Stimulated activated naive CD8-positive, alpha-beta T cell treated with anti-CD3 and anti-CD28 coated beads, Interleukin-15, amount 100 ng/mL, for 72 hours (primary cell): Measurements from ENCODE around the gene HLA-B.
A peak's percentile ranks its signal among the peaks of the same experiment; 100 is the strongest.
"Not testable (repeated sequence)": the region's sequence is repeated elsewhere in the genome, so short reads cannot be mapped to it uniquely, and the experiment has no call there.

Source experiments
- ATAC-seq: fragments of 150-1000 bp; cut with Tn5 transposase; 2 replicates; pipeline ENCODE4 v1.10.0; 2021; ENCODE audit warnings: mild to moderate bottlenecking, moderate library complexity
- DNase-seq, 2 donors: peaks; one replicate each; pipeline ENCODE4 v3.0.0; 2021 to 2022
- H3K27ac Mint-ChIP-seq, 2 donors: one replicate each; pipeline ENCODE4 v1.8.0; 2022; ENCODE audit warnings: mild to moderate bottlenecking in 2 of 2, mixed read lengths in 2 of 2, moderate library complexity in 2 of 2
- H3K27me3 Mint-ChIP-seq: one replicate; pipeline ENCODE4 v1.8.0; 2022; ENCODE audit warnings: mixed read lengths
- H3K4me1 Mint-ChIP-seq: one replicate; pipeline ENCODE4 v1.8.0; 2022; ENCODE audit warnings: mild to moderate bottlenecking, mixed read lengths
- H3K4me3 Mint-ChIP-seq, 2 donors: one replicate each; pipeline ENCODE4 v1.8.0; 2022; ENCODE audit warnings: mild to moderate bottlenecking in 2 of 2, mixed read lengths in 2 of 2, moderate library complexity in 1 of 2
- H3K9me3 Mint-ChIP-seq, 2 donors: one replicate each; pipeline ENCODE4 v1.8.0; 2022; ENCODE audit warnings: mixed read lengths in 2 of 2

Gene HLA-B

GRCh38 chr6:31356946-31357466 lies at the start of gene HLA-B:
Gene HLA-B, minus strand, starts transcription at chr6:31357179. Its CDS starts 21 bp downstream, at chr6:31357158.
- peak within 1 kb of the TSS; percentile 97 to 99 for H3K4me3 Mint-ChIP-seq
- no peaks in the 10 kb centered on the region for H3K27me3 Mint-ChIP-seq
- H3K27ac Mint-ChIP-seq = peak within 1 kb of the TSS; percentile 100
- peaks cover 12 to 16% of the 10 kb centered on the region in 2 donors for H3K9me3 Mint-ChIP-seq
- DNase-seq = peak; percentile 89 to 92
- peak; percentile 82 for ATAC-seq
- peaks cover 72% of the 10 kb centered on the region for H3K4me1 Mint-ChIP-seq

- H3K9me3 Mint-ChIP-seq = no peaks in the 10 kb centered on the region
- H3K4me1 Mint-ChIP-seq = peaks cover 89% of the 10 kb centered on the region
- H3K27me3 Mint-ChIP-seq = no peaks in the 10 kb centered on the region
- H3K27ac Mint-ChIP-seq = no peak overlapping the region
- H3K4me3 Mint-ChIP-seq = no peak overlapping the region
- ATAC-seq = no peak
- no peak for DNase-seq
Observed at GRCh38 chr6:31405996-31406395, 49.0 kb upstream of the HLA-B start.

- peak overlapping the region; percentile 80 to 94 for H3K27ac Mint-ChIP-seq
- not testable (repeated sequence) for H3K27me3 Mint-ChIP-seq
Observed at GRCh38 chr6:31404061-31404364, 47.0 kb upstream of the HLA-B start.

GRCh38 chr6:31403283-31404060 lies 46.5 kb upstream of the HLA-B start, which contains the start of gene MICA:
Gene MICA, plus strand, starts transcription at chr6:31403595. Its CDS starts 38 bp downstream, at chr6:31403633.
- no peaks in the 10 kb centered on the region for H3K27me3 Mint-ChIP-seq
- ATAC-seq = peak; percentile 73
- peaks cover 80% of the 10 kb centered on the region for H3K4me1 Mint-ChIP-seq
- no peaks in the 10 kb centered on the region for H3K9me3 Mint-ChIP-seq
- H3K4me3 Mint-ChIP-seq = peak within 1 kb of the TSS; percentile 84 to 86
- peak; percentile 53 to 64 for DNase-seq
- peak within 1 kb of the TSS; percentile 80 to 94 for H3K27ac Mint-ChIP-seq

More at GRCh38 chr6:31404061-31404364, 47.0 kb upstream of the HLA-B start:
- not testable (repeated sequence) for ATAC-seq, H3K9me3 Mint-ChIP-seq, DNase-seq
- Mint-ChIP-seq H3K4me1 (peaks cover 79% of the 10 kb centered on the region), H3K4me3 (peak overlapping the region; percentile 84 to 86)

- H3K27ac Mint-ChIP-seq = peak overlapping the region; percentile 1 to 4
- peaks cover 73% of the 10 kb centered on the region for H3K4me1 Mint-ChIP-seq
- no peaks in the 10 kb centered on the region for H3K27me3 Mint-ChIP-seq
- no peaks in the 10 kb centered on the region for H3K9me3 Mint-ChIP-seq
- DNase-seq (peak; percentile 29 to 38), ATAC-seq (peak; percentile 45)
- H3K4me3 Mint-ChIP-seq = peak overlapping the region; percentile 84 to 86
Observed at GRCh38 chr6:31402324-31403282, 45.6 kb upstream of the HLA-B start.

- no peak for ATAC-seq
- DNase-seq = no peak
- no peaks in the 10 kb centered on the region for H3K9me3 Mint-ChIP-seq
- H3K27ac Mint-ChIP-seq = peak overlapping the region in 1 of 2 donors; percentile 80
- no peaks in the 10 kb centered on the region for H3K27me3 Mint-ChIP-seq
- H3K4me1 Mint-ChIP-seq = peaks cover 70% of the 10 kb centered on the region
- H3K4me3 Mint-ChIP-seq = peak overlapping the region; percentile 84 to 86
Observed at GRCh38 chr6:31401403-31401802, 44.4 kb upstream of the HLA-B start.

- DNase-seq (peak; percentile 65 to 70), ATAC-seq (peak; percentile 62)
- Mint-ChIP-seq H3K27me3 (no peaks in the 10 kb centered on the region), H3K4me1 (peaks cover 69% of the 10 kb centered on the region), H3K9me3 (no peaks in the 10 kb centered on the region), H3K27ac (peak overlapping the region; percentile 81 to 98), H3K4me3 (peak overlapping the region; percentile 84 to 86)
Observed at GRCh38 chr6:31400467-31401289, 43.7 kb upstream of the HLA-B start.

GRCh38 chr6:31399589-31400466 lies 42.8 kb upstream of the HLA-B start:
- Mint-ChIP-seq H3K27me3 (no peaks in the 10 kb centered on the region), H3K4me3 (peak overlapping the region; percentile 84 to 86), H3K4me1 (peaks cover 69% of the 10 kb centered on the region), H3K27ac (peak overlapping the region; percentile 81 to 98), H3K9me3 (no peaks in the 10 kb centered on the region)
- peak; percentile 65 to 74 for DNase-seq
- ATAC-seq = peak; percentile 50

- no peak for ATAC-seq
- H3K27me3 Mint-ChIP-seq = no peaks in the 10 kb centered on the region
- no peak overlapping the region for H3K27ac Mint-ChIP-seq
- no peak for DNase-seq
- no peak overlapping the region for H3K4me3 Mint-ChIP-seq
- no peaks in the 10 kb centered on the region for H3K9me3 Mint-ChIP-seq
- H3K4me1 Mint-ChIP-seq = peaks cover 53% of the 10 kb centered on the region
Observed at GRCh38 chr6:31397901-31398525, 41.0 kb upstream of the HLA-B start.

GRCh38 chr6:31397153-31397499 lies 40.1 kb upstream of the HLA-B start:
- ATAC-seq, H3K9me3 Mint-ChIP-seq, H3K27me3 Mint-ChIP-seq, DNase-seq: not testable (repeated sequence)
- peaks cover 45% of the 10 kb centered on the region for H3K4me1 Mint-ChIP-seq
- peak overlapping the region in 1 of 2 donors; percentile 96 for H3K27ac Mint-ChIP-seq
- H3K4me3 Mint-ChIP-seq = peak overlapping the region; percentile 9 to 28

- Mint-ChIP-seq H3K4me1 (peaks cover 39% of the 10 kb centered on the region), H3K4me3 (peak overlapping the region; percentile 9 to 39), H3K27ac (peak overlapping the region; percentile 75 to 96)
Observed at GRCh38 chr6:31396422-31397152, 39.6 kb upstream of the HLA-B start.

GRCh38 chr6:31395832-31396231 lies 38.9 kb upstream of the HLA-B start:
- H3K9me3 Mint-ChIP-seq = no peaks in the 10 kb centered on the region
- H3K27ac Mint-ChIP-seq = peak overlapping the region; percentile 68 to 96
- peak overlapping the region in 1 of 2 donors; percentile 17 for H3K4me3 Mint-ChIP-seq
- H3K27me3 Mint-ChIP-seq = no peaks in the 10 kb centered on the region
- H3K4me1 Mint-ChIP-seq = peaks cover 34% of the 10 kb centered on the region
- no peak for DNase-seq
- no peak for ATAC-seq

More at GRCh38 chr6:31396422-31397152, 39.6 kb upstream of the HLA-B start:
- H3K27me3 Mint-ChIP-seq = no peaks in the 10 kb centered on the region
- DNase-seq (peak; percentile 87 to 93), ATAC-seq (peak; percentile 80)
- H3K9me3 Mint-ChIP-seq = no peaks in the 10 kb centered on the region

- Mint-ChIP-seq H3K27ac (no peak overlapping the region), H3K4me1 (peaks cover 34% of the 10 kb centered on the region), H3K27me3 (no peaks in the 10 kb centered on the region), H3K4me3 (no peak overlapping the region), H3K9me3 (no peaks in the 10 kb centered on the region)
- ATAC-seq (no peak), DNase-seq (no peak)
Observed at GRCh38 chr6:31394381-31394780, 37.4 kb upstream of the HLA-B start.
